Kidney (tissue), 14 donors: ENCODE data around the gene SH2D5. TPM values are rescaled to one million over a fixed set of nuclear protein-coding genes. Genes with fewer than 3 reads are reported as not detected.

Experiments used
- DNase-seq, 5 donors: peaks; one replicate each; pipeline ENCODE4 v3.0.0-alpha.2; 2013 to 2020
- FAIRE-seq: peaks from 2 replicates; lab custom pipeline; 2012; peaks lifted over from hg19 to GRCh38; lab: Jason Lieb, UNC
- H3K27ac ChIP-seq, 2 donors: one replicate each; pipeline ENCODE4 v1.7.0; 2013; ENCODE audit warnings: low read depth in 2 of 2, low read length in 2 of 2, inconsistent platforms in 1 of 2
- H3K27me3 ChIP-seq: one replicate; pipeline ENCODE4 v1.7.1; 2013; ENCODE audit warnings: low read length, inconsistent platforms; ENCODE audit not compliant: control insufficient read depth, insufficient read depth
- H3K36me3 ChIP-seq, 3 donors: one replicate each; pipeline versions ENCODE4 v1.7.0 to v1.7.1; 2013; ENCODE audit warnings: low read length in 3 of 3, control low read depth in 1 of 3, inconsistent platforms in 1 of 3; ENCODE audit not compliant: insufficient read depth in 3 of 3, control insufficient read depth in 2 of 3
- H3K4me1 ChIP-seq, 3 donors: one replicate each; pipeline versions ENCODE4 v1.7.0 to v1.7.1; 2013; ENCODE audit warnings: low read length in 3 of 3, inconsistent platforms in 1 of 3, low read depth in 1 of 3; ENCODE audit not compliant: control insufficient read depth in 2 of 3, insufficient read depth in 2 of 3
- H3K4me3 ChIP-seq, 3 donors: one replicate each; pipeline versions ENCODE4 v1.7.0 to v1.8.1; 2013; ENCODE audit warnings: low read length in 3 of 3, control low read depth in 1 of 3, inconsistent platforms in 1 of 3
- H3K9ac ChIP-seq, 3 donors: one replicate each; pipeline versions ENCODE4 v1.7.0 to v1.7.1; 2013; ENCODE audit warnings: low read length in 3 of 3, control low read depth in 1 of 3, inconsistent platforms in 1 of 3
- H3K9me3 ChIP-seq, 3 donors: one replicate each; pipeline versions ENCODE4 v1.7.0 to v1.7.1; 2013; ENCODE audit warnings: low read length in 3 of 3, control low read depth in 1 of 3, inconsistent platforms in 1 of 3; ENCODE audit not compliant: control insufficient read depth in 2 of 3, insufficient read depth in 1 of 3
- CTCF ChIP-seq: IDR thresholded peaks from 3 replicates; pipeline ENCODE4 v1.5.1; 2012; ENCODE audit warnings: mild to moderate bottlenecking, moderate library complexity, borderline replicate concordance; ENCODE audit not compliant: insufficient read depth; ENCODE audit errors: extremely low read depth
- intact Hi-C: fragments of 100-400 bp; cut with DNase I; formaldehyde crosslinking; loops from one replicate; pipeline ENCODE4 v1.11.1; 2022
- polyA plus RNA-seq: library from polyadenylated mRNA; stranded (reverse); fragments of 350-450 nt; fragmentation: Illumina TruSeq; extraction: RNeasy Lipid Tissue Mini Kit (QIAGEN cat#74804); gene quantifications from one replicate; pipeline ENCODE4 v1.2.3, GENCODE V29; 2014; ENCODE audit warnings: low read depth, low replicate concordance; ENCODE audit not compliant: insufficient read depth
- total RNA-seq: library from RNA; stranded (reverse); fragmentation: NEBNext Ultra II Directional; extraction: Animal tissue kit (Norgen Biotek cat#: 25700); gene quantifications from one replicate; pipeline ENCODE4 v1.2.1, GENCODE V29; 2021
- donor health status: control.
- donor health status: control.
- donor health status: control.
- donor health status: control.
- donor health status: control.
- donor health status: DM: yes; HTN: yes; CAD: no.
- donor health status: Normal renal cell carcinoma (clear cell type).

SH2D5 gene
- total and polyA plus RNA-seq, 2 donors from 2014 or later = 0.19 to 0.57 TPM

GRCh38 chr1:20696397-20697333 lies 35.8 kb downstream of the SH2D5 start:
- peak; percentile 95 to 97 (median 96) for DNase-seq
- peak; percentile 87 for TF ChIP-seq CTCF
- peaks cover 0 to 2% (median 0%) of the 10 kb centered on the region in 3 donors for H3K4me1 ChIP-seq
- peak overlapping the region; percentile 70 to 71 for H3K27ac ChIP-seq
- H3K9me3 ChIP-seq = no peaks in the 10 kb centered on the region
- H3K36me3 ChIP-seq = no peaks in the 10 kb centered on the region
- H3K9ac ChIP-seq = peak overlapping the region; percentile 22 to 84 (median 62)
- intact Hi-C loops = loop anchor here (10.0 kb wide), 1 partner anchor 498 kb away; no protein-coding TSS in a partner anchor
- H3K27me3 ChIP-seq = no peaks in the 10 kb centered on the region
- no peak for FAIRE-seq
- H3K4me3 ChIP-seq = peak overlapping the region; percentile 36 to 73 (median 51)

DNA sequence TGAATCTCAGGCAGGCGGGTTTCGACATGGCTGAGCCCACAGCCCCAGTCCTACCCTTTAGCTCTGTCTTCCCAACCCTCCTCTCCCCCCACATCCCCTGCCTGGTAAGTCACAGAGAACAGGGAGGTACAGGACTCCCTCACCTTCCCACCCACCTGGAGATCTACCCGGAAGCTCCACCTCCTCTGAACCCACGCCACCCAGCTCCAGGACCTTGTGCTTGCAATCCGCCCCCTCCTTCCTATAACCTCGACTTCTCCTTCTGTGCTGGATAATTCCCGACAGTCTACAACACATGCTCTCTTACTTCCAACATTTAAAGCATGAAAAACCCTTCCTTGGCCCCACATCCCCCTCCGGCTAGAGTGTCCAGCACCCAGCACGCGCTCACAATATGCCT lies 37.0 kb downstream of the SH2D5 start:
- no peak for DNase-seq
- intact Hi-C loops = loop anchor here (10.0 kb wide), 1 partner anchor 499 kb away; no protein-coding TSS in a partner anchor
- no peaks in the 10 kb centered on the region for H3K27me3 ChIP-seq
- no peak for FAIRE-seq
- H3K4me1 ChIP-seq = peaks cover 0 to 2% (median 0%) of the 10 kb centered on the region in 3 donors
- no peaks in the 10 kb centered on the region for H3K36me3 ChIP-seq
- TF ChIP-seq CTCF = no peak
- H3K4me3 ChIP-seq = no peak overlapping the region
- H3K9ac ChIP-seq = no peak overlapping the region
- no peak overlapping the region for H3K27ac ChIP-seq
- no peaks in the 10 kb centered on the region for H3K9me3 ChIP-seq

GRCh38 chr1:20693623-20694022 lies 38.9 kb downstream of the SH2D5 start:
- H3K36me3 ChIP-seq = no peaks in the 10 kb centered on the region
- no peak for FAIRE-seq
- H3K9me3 ChIP-seq = no peaks in the 10 kb centered on the region
- DNase-seq = no peak
- no peak overlapping the region for H3K27ac ChIP-seq
- H3K27me3 ChIP-seq = no peaks in the 10 kb centered on the region
- peaks cover 0 to 2% (median 0%) of the 10 kb centered on the region in 3 donors for H3K4me1 ChIP-seq
- TF ChIP-seq CTCF = no peak
- no peak overlapping the region for H3K4me3 ChIP-seq
- H3K9ac ChIP-seq = no peak overlapping the region
- intact Hi-C loops = loop anchor here (10.0 kb wide), 1 partner anchor 501 kb away; no protein-coding TSS in a partner anchor
